HEK293T (cell line): Measurements from ENCODE around the gene YES1.

Experiments used
- ARNT ChIP-seq: fragments of 450-650 bp; IDR thresholded peaks from 2 replicates; pipeline ENCODE4 v1.6.1; 2017; ENCODE audit warnings: mild to moderate bottlenecking
- BHLHE40 ChIP-seq: fragments of 450-650 bp; IDR thresholded peaks from 2 replicates; pipeline ENCODE4 v1.6.1; 2016; ENCODE audit warnings: mild to moderate bottlenecking, moderate library complexity, borderline replicate concordance
- ELF4 ChIP-seq: fragments of 450-650 bp; IDR thresholded peaks from 2 replicates; pipeline ENCODE4 v1.6.1; 2017; ENCODE audit warnings: antibody characterized with exemption
- FOXK2 ChIP-seq: fragments of 450-650 bp; IDR thresholded peaks from 2 replicates; pipeline ENCODE4 v1.6.1; 2016; ENCODE audit warnings: mild to moderate bottlenecking
- FOXM1 ChIP-seq: fragments of 450-650 bp; IDR thresholded peaks from 2 replicates; pipeline ENCODE4 v1.6.1; 2017; ENCODE audit warnings: mild to moderate bottlenecking, borderline replicate concordance
- PKNOX1 ChIP-seq: fragments of 450-650 bp; IDR thresholded peaks from 2 replicates; pipeline ENCODE4 v1.6.1; 2016
- SP1 ChIP-seq: fragments of 450-650 bp; IDR thresholded peaks from 2 replicates; pipeline ENCODE4 v1.6.1; 2017
- SUZ12 ChIP-seq: fragments of 450-650 bp; IDR thresholded peaks from 2 replicates; pipeline ENCODE4 v1.6.1; 2016; ENCODE audit warnings: mild to moderate bottlenecking
- TARDBP ChIP-seq: fragments of 450-650 bp; IDR thresholded peaks from 2 replicates; pipeline ENCODE4 v1.6.1; 2016

DNA sequence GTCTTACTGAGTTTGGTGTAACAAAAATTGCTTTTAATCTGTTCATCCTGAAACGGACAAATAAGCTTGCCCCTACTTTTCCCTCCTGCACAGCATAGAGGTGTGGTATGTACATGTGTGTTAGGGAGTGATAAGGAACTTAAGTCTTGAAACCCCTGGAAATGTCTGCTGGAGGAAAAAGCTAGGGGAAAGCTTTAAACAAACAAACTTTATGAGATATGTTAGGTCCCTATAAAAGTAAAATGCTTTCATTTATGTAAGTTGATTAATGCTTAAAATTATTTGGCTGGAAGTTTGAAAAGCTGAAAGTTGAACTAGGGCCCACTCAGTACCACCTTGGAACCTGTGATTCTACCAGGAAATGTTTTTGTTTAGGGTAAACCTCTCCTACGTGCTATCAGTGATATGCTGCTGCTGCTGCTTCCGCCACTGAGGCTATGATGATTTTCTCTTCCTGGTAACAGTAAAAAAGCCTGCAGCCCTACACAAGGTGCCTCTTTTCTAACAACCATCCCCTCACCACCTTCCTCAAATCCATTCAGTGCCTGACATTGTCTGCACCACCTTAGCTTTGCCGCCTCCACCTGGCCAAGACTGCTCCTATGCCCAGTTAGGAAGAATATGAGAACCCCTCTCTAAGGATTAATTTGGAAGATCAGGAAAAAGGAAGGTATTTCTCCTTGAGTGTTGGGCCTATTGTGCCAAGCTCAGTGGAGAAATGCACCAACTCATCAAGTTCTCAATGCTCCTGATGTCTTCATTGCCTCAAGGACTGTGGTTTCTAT is 2.5 kb upstream of the YES1 start:
- TF ChIP-seq SP1: no peak
- TF ChIP-seq FOXK2: no peak
- no peak for TF ChIP-seq TARDBP
- no peak for TF ChIP-seq FOXM1
- TF ChIP-seq ELF4: no peak
- TF ChIP-seq PKNOX1: no peak
- no peak for TF ChIP-seq SUZ12
- no peak for TF ChIP-seq ARNT
- no peak for TF ChIP-seq BHLHE40
